GM20431 (cell line): ENCODE results near the gene CCBE1.

Experiments
- in situ Hi-C: fragments of 300-500 bp; cut with MseI, MboI; formaldehyde crosslinking; loops from one replicate; pipeline ENCODE4 v1.15.0; 2020; ENCODE audit warnings: low sequenced_read_pairs; ENCODE audit not compliant: unreplicated experiment

The CCBE1 gene

GRCh38 chr18:59382383-59382782 lies 314.8 kb downstream of the CCBE1 start:
- in situ Hi-C loops, result no loop called here

GRCh38 chr18:59381949-59382348 lies 315.3 kb downstream of the CCBE1 start:
- in situ Hi-C loops, result no loop called here
